H9 (cell line): ENCODE measurements around the gene SRGAP3. TPM values are rescaled to one million over a fixed set of nuclear protein-coding genes. Genes with fewer than 3 reads are reported as not detected.

Source experiments
- DNase-seq: peaks from one replicate; pipeline ENCODE4 v3.0.0-alpha.2; 2017
- H2AFZ ChIP-seq: one replicate; pipeline ENCODE4 v1.6.1; 2013; ENCODE audit warnings: mild to moderate bottlenecking, low read length, control low read depth, moderate library complexity
- H2AK5ac ChIP-seq: 2 replicates; pipeline ENCODE4 v1.6.1; 2013; ENCODE audit warnings: low read length, control low read depth, mixed read lengths; ENCODE audit not compliant: insufficient read length
- H2BK120ac ChIP-seq: one replicate; pipeline ENCODE4 v1.6.1; 2013; ENCODE audit warnings: low read depth, mild to moderate bottlenecking, low read length, control low read depth, inconsistent platforms; ENCODE audit not compliant: poor library complexity, severe bottlenecking
- H2BK12ac ChIP-seq: 2 replicates; pipeline ENCODE4 v1.6.1; 2013; ENCODE audit warnings: low read length, control low read depth, mixed read lengths, low read depth; ENCODE audit not compliant: insufficient read length
- H2BK15ac ChIP-seq: 2 replicates; pipeline ENCODE4 v1.6.1; 2013; ENCODE audit warnings: low read depth, low read length, control low read depth
- H2BK20ac ChIP-seq: one replicate; pipeline ENCODE4 v1.6.1; 2013; ENCODE audit warnings: low read depth, mild to moderate bottlenecking, low read length, control low read depth, inconsistent platforms; ENCODE audit not compliant: poor library complexity, severe bottlenecking
- H2BK5ac ChIP-seq: 2 replicates; pipeline ENCODE4 v1.6.1; 2013; ENCODE audit warnings: low read length, control low read depth, mixed read lengths; ENCODE audit not compliant: insufficient read length
- H3K14ac ChIP-seq: 2 replicates; pipeline ENCODE4 v1.6.1; 2013; ENCODE audit warnings: low read length, control low read depth; ENCODE audit not compliant: insufficient read depth
- H3K18ac ChIP-seq: 2 replicates; pipeline ENCODE4 v1.6.1; 2013; ENCODE audit warnings: low read depth, mild to moderate bottlenecking, mixed read lengths, low read length, control low read depth; ENCODE audit not compliant: insufficient read length
- H3K23ac ChIP-seq: 2 replicates; pipeline ENCODE4 v1.6.1; 2013; ENCODE audit warnings: low read length, control low read depth, mixed read lengths, low read depth; ENCODE audit not compliant: insufficient read length
- H3K23me2 ChIP-seq: 2 replicates; pipeline ENCODE4 v1.6.1; 2013; ENCODE audit warnings: low read depth, mild to moderate bottlenecking, mixed read lengths, low read length, control low read depth; ENCODE audit not compliant: insufficient read length, poor library complexity, severe bottlenecking
- H3K27ac ChIP-seq: 2 replicates; pipeline ENCODE4 v1.5.1; 2013; ENCODE audit warnings: low read length, control low read depth, mixed read lengths, low read depth; ENCODE audit not compliant: insufficient read length
- H3K27me3 ChIP-seq: 2 replicates; pipeline ENCODE4 v1.6.1; 2013; ENCODE audit warnings: low read length, control low read depth, inconsistent platforms; ENCODE audit not compliant: insufficient read depth
- H3K4ac ChIP-seq: 2 replicates; pipeline ENCODE4 v1.6.1; 2013; ENCODE audit warnings: low read depth, mild to moderate bottlenecking, control low read depth, inconsistent platforms, low read length, moderate library complexity
- H3K4me1 ChIP-seq: 2 replicates; pipeline ENCODE4 v1.6.1; 2013; ENCODE audit warnings: low read length, control low read depth, inconsistent platforms; ENCODE audit not compliant: insufficient read depth
- H3K4me2 ChIP-seq: 2 replicates; pipeline ENCODE4 v1.6.1; 2013; ENCODE audit warnings: low read length, control low read depth, mixed read lengths; ENCODE audit not compliant: insufficient read length, insufficient read depth
- H3K56ac ChIP-seq: 2 replicates; pipeline ENCODE4 v1.6.1; 2013; ENCODE audit warnings: low read depth, mild to moderate bottlenecking, mixed read lengths, low read length, control low read depth; ENCODE audit not compliant: insufficient read length
- H3K79me1 ChIP-seq: 2 replicates; pipeline ENCODE4 v1.6.1; 2013; ENCODE audit warnings: low read depth, mild to moderate bottlenecking, moderate library complexity, low read length, control low read depth, inconsistent platforms; ENCODE audit not compliant: insufficient read depth, poor library complexity, severe bottlenecking
- H3K79me2 ChIP-seq: 2 replicates; pipeline ENCODE4 v1.6.1; 2013; ENCODE audit warnings: low read length, control low read depth, inconsistent platforms; ENCODE audit not compliant: insufficient read depth
- H3K9ac ChIP-seq: 2 replicates; pipeline ENCODE4 v1.6.1; 2013; ENCODE audit warnings: low read length, control low read depth, mixed read lengths; ENCODE audit not compliant: insufficient read length; ENCODE audit errors: extremely low read depth
- H3K9me3 ChIP-seq: one replicate; pipeline ENCODE4 v1.6.1; 2013; ENCODE audit warnings: low read depth, low read length, inconsistent platforms; ENCODE audit not compliant: control insufficient read depth
- H3T11ph ChIP-seq: one replicate; pipeline ENCODE4 v1.6.1; 2013; ENCODE audit warnings: mild to moderate bottlenecking, low read length, control low read depth, inconsistent platforms
- H4K20me1 ChIP-seq: one replicate; pipeline ENCODE4 v1.6.1; 2013; ENCODE audit not compliant: control insufficient read depth, insufficient read length, insufficient read depth
- H4K5ac ChIP-seq: 2 replicates; pipeline ENCODE4 v1.6.1; 2013; ENCODE audit warnings: low read depth, mild to moderate bottlenecking, mixed read lengths, low read length, control low read depth; ENCODE audit not compliant: insufficient read length
- H4K8ac ChIP-seq: replicated peaks from 2 replicates; pipeline ENCODE4 v1.6.1; 2013; ENCODE audit warnings: low read length, control low read depth, mixed read lengths, low read depth; ENCODE audit not compliant: insufficient read length
- H4K91ac ChIP-seq: 2 replicates; pipeline ENCODE4 v1.6.1; 2013; ENCODE audit warnings: low read depth, mild to moderate bottlenecking, moderate library complexity, mixed read lengths, low read length, control low read depth; ENCODE audit not compliant: insufficient read length
- H3K27ac Mint-ChIP-seq, 3 experiments: 2 replicates in 2 of 3; 3 replicates in 1 of 3; pipeline ENCODE4 v1.8.0; 2020 to 2021; ENCODE audit warnings: mixed read lengths in 3 of 3, mild to moderate bottlenecking in 1 of 3, moderate library complexity in 1 of 3
- H3K27me3 Mint-ChIP-seq: 2 replicates; pipeline ENCODE4 v1.8.0; 2021; ENCODE audit warnings: low read depth, mild to moderate bottlenecking, moderate library complexity, mixed read lengths
- H3K36me3 Mint-ChIP-seq, 3 experiments: 2 replicates in 2 of 3; 3 replicates in 1 of 3; pipeline ENCODE4 v1.8.0; 2020 to 2021; ENCODE audit warnings: low read depth in 3 of 3, mixed read lengths in 3 of 3; ENCODE audit not compliant: insufficient read depth in 1 of 3
- H3K4me1 Mint-ChIP-seq, 2 experiments: 2 replicates each; pipeline ENCODE4 v1.8.0; 2020; ENCODE audit warnings: mixed read lengths in 2 of 2
- H3K4me3 Mint-ChIP-seq, 2 experiments: 2 replicates in 1 of 2; 3 replicates in 1 of 2; pipeline ENCODE4 v1.8.0; 2020 to 2021; ENCODE audit warnings: mild to moderate bottlenecking in 2 of 2, mixed read lengths in 2 of 2, moderate library complexity in 1 of 2
- H3K9me3 Mint-ChIP-seq, 2 experiments: 2 replicates in 1 of 2; 3 replicates in 1 of 2; pipeline ENCODE4 v1.8.0; 2020; ENCODE audit warnings: mild to moderate bottlenecking in 2 of 2, mixed read lengths in 2 of 2, moderate library complexity in 1 of 2
- CTCF ChIP-seq: fragments of 200-600 bp; sonication (generic); conservative IDR thresholded peaks from 3 replicates; pipeline ENCODE4 v1.8.0; 2021; ENCODE audit warnings: antibody characterized with exemption, mild to moderate bottlenecking
- WGBS: extraction: QIAGEN DNeasy Blood & Tissue Kit; methylation state at CpG from one replicate; pipeline ENCODE4 v1.1.7; 2013; ENCODE audit warnings: missing lambda C conversion rate, low lambda C conversion rate, mixed read lengths; ENCODE audit not compliant: insufficient read length; ENCODE audit errors: extremely low coverage; 5-methylcytosine and 5-hydroxymethylcytosine counted together
- total RNA-seq: library from RNA; stranded (reverse); gene quantifications from 2 replicates; pipeline ENCODE4 v1.2.1, GENCODE V29; 2021

The SRGAP3 gene
- total RNA-seq, 1 experiment from 2014 or later, result 3.4 TPM

- WGBS, result no CpG with 5 or more reads among the region's 5 CpGs
- H3K4me1 Mint-ChIP-seq, result peaks cover 7 to 8% of the 10 kb centered on the region in 2 experiments
- peaks cover 20% of the 10 kb centered on the region for H3K9me3 ChIP-seq
- H3K18ac ChIP-seq, result no peak overlapping the region
- no peak overlapping the region for H2BK15ac ChIP-seq
- H3K4me1 ChIP-seq, result no peaks in the 10 kb centered on the region
- no peaks in the 10 kb centered on the region for H3K79me1 ChIP-seq
- H3K4me2 ChIP-seq, result no peak overlapping the region
- H4K91ac ChIP-seq, result no peak overlapping the region
- H3K4ac ChIP-seq, result no peak overlapping the region
- H3K14ac ChIP-seq, result no peak overlapping the region
- no peak overlapping the region for H2BK120ac ChIP-seq
- H3K27ac Mint-ChIP-seq, result peak overlapping the region in 1 of 3 experiments; percentile 45; a peak in 1 of 7 replicates
- no peak overlapping the region for H2BK12ac ChIP-seq
- H4K8ac ChIP-seq, result no peak overlapping the region
- H3K36me3 Mint-ChIP-seq, result peaks cover 6 to 21% (median 13%) of the 10 kb centered on the region in 3 experiments; a peak in 6 of 7 replicates
- H3K27ac ChIP-seq, result no peak overlapping the region
- no peak overlapping the region for H4K5ac ChIP-seq
- H2AK5ac ChIP-seq, result no peak overlapping the region
- H3K56ac ChIP-seq, result no peak overlapping the region
- H3K27me3 Mint-ChIP-seq, result peaks cover 11% of the 10 kb centered on the region
- no peak overlapping the region for H3K9ac ChIP-seq
- H3K4me3 Mint-ChIP-seq, result no peak overlapping the region
- H3K27me3 ChIP-seq, result no peaks in the 10 kb centered on the region
- H2BK20ac ChIP-seq, result no peak overlapping the region
- no peak for DNase-seq
- no peaks in the 10 kb centered on the region for H3K23me2 ChIP-seq
- H4K20me1 ChIP-seq, result no peaks in the 10 kb centered on the region
- no peak overlapping the region for H3K23ac ChIP-seq
- H2AFZ ChIP-seq, result no peak overlapping the region
- no peak overlapping the region for H2BK5ac ChIP-seq
- no peak overlapping the region for H3T11ph ChIP-seq
- peaks cover 19 to 24% of the 10 kb centered on the region in 2 experiments for H3K9me3 Mint-ChIP-seq
- TF ChIP-seq CTCF, result no peak
- H3K79me2 ChIP-seq, result no peaks in the 10 kb centered on the region
These were observed 99.9 kb downstream of the SRGAP3 start for GRCh38 chr3:9149566-9149965.
